Measurements from ENCODE around the gene APBA3. TPM values are rescaled to one million over a fixed set of nuclear protein-coding genes. Genes with fewer than 3 reads are reported as not detected.
A peak's percentile ranks its signal among the peaks of the same experiment; 100 is the strongest.

APBA3 gene
- total and polyA plus RNA-seq, 9 of the 15 experiments (the other 6 are each of a cell fraction or from before 2014, with no cell fraction given) = 0.10 to 29.5 (median 11.5) TPM

- Histone ChIP-seq H3K4me3 (no peak overlapping the region), H3K4me2 (ENCODE audit: insufficient read depth, low read length) (peak overlapping the region; percentile 19), H4K20me1 (replicated peaks; ENCODE audit: control insufficient read depth, insufficient read depth, low read length) (no peaks in the 10 kb centered on the region; the same call in 1 of the 2 replicates), H3K36me3 (ENCODE audit: control insufficient read depth, insufficient read depth, low read length) (no peaks in the 10 kb centered on the region), H2AFZ (ENCODE audit: low read depth, low read length) (peak overlapping the region; percentile 80), H3K27ac (ENCODE audit: extremely low read depth, low read depth, low read length) (peak overlapping the region; percentile 2; the same call in 1 of the 3 replicates), H3K9me1 (ENCODE audit: control insufficient read depth, insufficient read depth, low read length) (no peaks in the 10 kb centered on the region), H3K4me1 (replicated peaks in 1 of 2; ENCODE audit: control insufficient read depth in 2 of 2, insufficient read depth in 2 of 2, low read length in 2 of 2) (peaks cover 9 to 26% of the 10 kb centered on the region in 2 experiments; a peak in 4 of 5 replicates), H3K9me3 (replicated peaks; ENCODE audit: control insufficient read depth, insufficient read depth, low read depth, low read length) (0 out of 2 replicates have a peak, but pooled peaks cover 4% of the 10 kb centered on the region), H3K9ac (ENCODE audit: insufficient read depth in 1 of 2, low read depth in 2 of 2, low read length in 2 of 2) (peak overlapping the region in 1 of 2 experiments; percentile 24; a peak in 3 of 4 replicates), H3K79me2 (ENCODE audit: control insufficient read depth, insufficient read depth, low read length) (no peaks in the 10 kb centered on the region), H3K27me3 (ENCODE audit: control insufficient read depth in 2 of 2, insufficient read depth in 2 of 2, low read length in 2 of 2) (peaks cover 0 to 9% of the 10 kb centered on the region in 2 experiments; a peak in 2 of 5 replicates)
- FAIRE-seq = peak; percentile 64
- ATAC-seq = peak; percentile 59
- no TSS peak for BruUV-seq (replicated peaks)
- WGBS (ENCODE audit: insufficient coverage, low coverage, missing lambda C conversion rate) = 39% methylated on average over 19 of the region's 20 CpGs
- intact Hi-C loops (cut with micrococcal nuclease) (no loop called here), in situ Hi-C loops (cut with MboI) (no loop called here)
- CTCF ChIA-PET (ENCODE audit: low intra/inter-chr PET ratio) = no interaction called here
- peak; percentile 50 to 63 (median 54) for DNase-seq (ENCODE audit: extremely low read depth in 1 of 4, low spot score in 3 of 4)
- POLR2A ChIA-PET = interaction anchor here (0.6 kb wide), 4 partner anchors 8 to 159 kb away, joined by 3 to 4 read pairs (median 3); no protein-coding TSS in a partner anchor
- TF ChIP-seq ZFP36 (IDR thresholded peaks at IDR 0.05; ENCODE audit: low read depth, low read length, partially characterized antibody) = peak; percentile 9
- TF ChIP-seq CBX1 (IDR thresholded peaks at IDR 0.05; ENCODE audit: low read depth) = peak; percentile 37; the same call in 1 of the 2 replicates
- TF ChIP-seq ETV5 (CRISPR knock-in tag; IDR thresholded peaks at IDR 0.05; ENCODE audit: low read depth) = 0 out of 2 replicates have a peak, but pooled peaks have one; percentile 42
- no peak for TF ChIP-seq ZNF830 (CRISPR knock-in tag; IDR thresholded peaks at IDR 0.05)
- TF ChIP-seq HDAC8 (tag; IDR thresholded peaks at IDR 0.05) = no peak
- TF ChIP-seq MNT (conservative IDR thresholded peaks at IDR 0.05) = peak in 1 of 2 experiments; percentile 31; a peak in 1 of 4 replicates
- TF ChIP-seq HDAC2 (IDR thresholded peaks at IDR 0.05) = 0 out of 2 replicates have a peak, but pooled peaks have one; percentile 27
- peak; percentile 16; the same call in 1 of the 2 replicates for TF ChIP-seq CBFA2T2 (conservative IDR thresholded peaks at IDR 0.05)
- TF ChIP-seq ETV1 (tag; conservative IDR thresholded peaks at IDR 0.05; ENCODE audit: low read depth) = peak; percentile 76
- TF ChIP-seq TCF7L2 (IDR thresholded peaks at IDR 0.05; ENCODE audit: low read depth, low read length) = no peak
- TF ChIP-seq ZBTB2 (IDR thresholded peaks at IDR 0.05) = 0 out of 2 replicates have a peak, but pooled peaks have one; percentile 14
- TF ChIP-seq SPI1 (IDR thresholded peaks at IDR 0.05; ENCODE audit: borderline replicate concordance, low read depth, low read length) = peak; percentile 87
- peak; percentile 56; the same call in 1 of the 2 replicates for TF ChIP-seq SMARCA5 (IDR thresholded peaks at IDR 0.05)
- TF ChIP-seq CBFA2T3 (IDR thresholded peaks at IDR 0.05) = peak; percentile 45
- 0 out of 2 replicates have a peak, but pooled peaks have one; percentile 17 for TF ChIP-seq LEF1 (IDR thresholded peaks at IDR 0.05)
- TF ChIP-seq MEIS2 (IDR thresholded peaks at IDR 0.05; ENCODE audit: partially characterized antibody) = peak; percentile 70
- TF ChIP-seq PKNOX1 (IDR thresholded peaks at IDR 0.05) = peak; percentile 55
- TF ChIP-seq ARNT (IDR thresholded peaks at IDR 0.05) = peak in 1 of 2 experiments; percentile 47; a peak in 1 of 4 replicates
Observed at GRCh38 chr19:3733549-3734309, 27.8 kb downstream of the APBA3 start.
